Middle frontal gyrus (tissue), 1 donor: ENCODE results near the gene TOX2.

Experiments used
- DNase-seq: peaks from one replicate; pipeline ENCODE4 v3.0.0-alpha.2; 2015; ENCODE audit warnings: low spot score; ENCODE audit errors: extremely low spot score

Gene TOX2

GRCh38 chr20:44097521-44098255 lies 183.0 kb downstream of the TOX2 start:
- no peak for DNase-seq

GRCh38 chr20:44098256-44098630 lies 183.6 kb downstream of the TOX2 start:
- DNase-seq, result no peak

GRCh38 chr20:44098657-44099056 lies 184.0 kb downstream of the TOX2 start:
- DNase-seq, result no peak

GRCh38 chr20:44099832-44100231 lies 185.2 kb downstream of the TOX2 start:
- no peak for DNase-seq

- no peak for DNase-seq
Observed at GRCh38 chr20:44102582-44102981, 187.9 kb downstream of the TOX2 start.

- DNase-seq, result no peak
Observed at GRCh38 chr20:44104798-44105517, 190.3 kb downstream of the TOX2 start.

- no peak for DNase-seq
Observed at GRCh38 chr20:44106615-44107014, 192.0 kb downstream of the TOX2 start.

GRCh38 chr20:44109951-44110361 lies 195.3 kb downstream of the TOX2 start:
- DNase-seq, result no peak

- DNase-seq, result no peak
Observed at GRCh38 chr20:44110816-44111568, 196.3 kb downstream of the TOX2 start.

GRCh38 chr20:44111712-44112335 lies 197.2 kb downstream of the TOX2 start:
- no peak for DNase-seq

GRCh38 chr20:44112456-44112855 lies 197.8 kb downstream of the TOX2 start:
- DNase-seq, result no peak

- DNase-seq, result no peak
Observed at GRCh38 chr20:44112889-44113617, 198.4 kb downstream of the TOX2 start.

GRCh38 chr20:44113618-44114376 lies 199.1 kb downstream of the TOX2 start:
- no peak for DNase-seq

GRCh38 chr20:44115181-44115580 lies 200.5 kb downstream of the TOX2 start:
- DNase-seq, result no peak

GRCh38 chr20:44115762-44116644 lies 201.4 kb downstream of the TOX2 start:
- DNase-seq, result no peak

- DNase-seq, result no peak
Observed at GRCh38 chr20:44117296-44118184, 202.9 kb downstream of the TOX2 start.

GRCh38 chr20:44118185-44119033 lies 203.8 kb downstream of the TOX2 start:
- DNase-seq, result no peak
